Ectodermal cell (in vitro differentiated cells): Measurements from ENCODE around the gene GSE1.

Experiments
- H3K27ac ChIP-seq: 2 replicates; pipeline ENCODE4 v1.7.0; 2013; ENCODE audit warnings: mild to moderate bottlenecking, low read depth, low read length; ENCODE audit not compliant: insufficient read depth, poor library complexity, severe bottlenecking
- H3K27me3 ChIP-seq: 2 replicates; pipeline ENCODE4 v1.7.0; 2013; ENCODE audit warnings: mild to moderate bottlenecking, low read length; ENCODE audit not compliant: insufficient read depth, control insufficient read depth, poor library complexity, severe bottlenecking
- H3K36me3 ChIP-seq: one replicate; pipeline ENCODE4 v1.7.0; 2013; ENCODE audit warnings: low read length; ENCODE audit not compliant: control insufficient read depth, insufficient read depth
- H3K4me1 ChIP-seq: one replicate; pipeline ENCODE4 v1.7.0; 2013; ENCODE audit warnings: low read length; ENCODE audit not compliant: control insufficient read depth, insufficient read depth
- H3K4me3 ChIP-seq: 2 replicates; pipeline ENCODE4 v1.7.0; 2013; ENCODE audit warnings: low read depth, low read length, control low read depth; ENCODE audit not compliant: insufficient read depth
- H3K9me3 ChIP-seq: 2 replicates; pipeline ENCODE4 v1.7.0; 2013; ENCODE audit warnings: mild to moderate bottlenecking, low read length, moderate library complexity; ENCODE audit not compliant: control insufficient read depth
- WGBS, 2 experiments: methylation state at CpG; one replicate each; pipeline ENCODE4 v1.1.7; 2013; ENCODE audit warnings: missing lambda C conversion rate in 2 of 2; 5-methylcytosine and 5-hydroxymethylcytosine counted together

GSE1 gene

DNA sequence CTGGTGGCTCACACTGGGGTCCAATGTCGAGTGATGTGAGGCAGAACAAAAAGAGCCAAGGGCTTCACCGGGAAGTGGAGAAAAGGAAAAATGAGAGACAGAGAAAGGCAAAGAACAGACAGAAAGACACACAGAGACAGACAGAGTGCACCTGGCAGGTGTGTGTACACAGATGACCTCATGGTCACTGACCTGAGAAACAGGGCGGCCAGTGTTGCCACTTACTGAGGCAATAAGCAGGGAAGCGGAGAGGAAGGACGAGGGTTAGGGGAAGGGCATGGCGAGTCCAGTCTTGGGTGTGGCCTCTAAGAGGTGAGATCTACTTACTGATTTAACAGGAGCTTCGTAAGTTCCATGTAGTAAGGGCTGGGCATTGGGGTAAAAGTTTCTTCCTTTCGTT, 68.1 kb downstream of the GSE1 start:
- no peaks in the 10 kb centered on the region for H3K9me3 ChIP-seq
- H3K36me3 ChIP-seq: peaks cover 61% of the 10 kb centered on the region
- H3K4me1 ChIP-seq: peaks cover 3% of the 10 kb centered on the region
- no peaks in the 10 kb centered on the region for H3K27me3 ChIP-seq
- H3K4me3 ChIP-seq: no peak overlapping the region
- no peak overlapping the region for H3K27ac ChIP-seq
- 95 to 97% methylated on average over 8 of the region's 8 CpGs for WGBS, 2 experiments

DNA sequence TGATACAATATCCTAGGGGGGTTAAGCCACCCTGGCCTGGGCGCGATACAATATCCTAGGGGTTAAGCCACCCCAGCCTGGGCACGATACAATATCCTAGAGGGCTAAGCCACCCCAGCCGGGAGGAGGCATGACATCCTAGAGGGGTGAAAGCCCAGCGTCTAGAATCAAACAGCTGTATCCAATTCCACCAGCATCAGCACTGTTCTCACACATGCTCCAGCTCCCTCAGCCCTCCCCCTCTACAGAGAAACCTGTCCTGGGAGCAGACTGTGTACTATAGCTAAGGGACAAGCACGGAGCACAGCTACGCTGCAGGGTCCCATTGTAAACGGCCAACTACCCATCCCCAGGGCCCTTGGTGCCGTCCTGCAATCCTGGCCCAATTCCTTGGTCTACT, 69.4 kb downstream of the GSE1 start:
- Histone ChIP-seq H3K4me1 (peaks cover 3% of the 10 kb centered on the region), H3K27ac (no peak overlapping the region), H3K4me3 (no peak overlapping the region), H3K9me3 (no peaks in the 10 kb centered on the region), H3K36me3 (peaks cover 59% of the 10 kb centered on the region), H3K27me3 (no peaks in the 10 kb centered on the region)
- WGBS, 2 experiments: 81 to 84% methylated on average over 9 of the region's 9 CpGs

DNA sequence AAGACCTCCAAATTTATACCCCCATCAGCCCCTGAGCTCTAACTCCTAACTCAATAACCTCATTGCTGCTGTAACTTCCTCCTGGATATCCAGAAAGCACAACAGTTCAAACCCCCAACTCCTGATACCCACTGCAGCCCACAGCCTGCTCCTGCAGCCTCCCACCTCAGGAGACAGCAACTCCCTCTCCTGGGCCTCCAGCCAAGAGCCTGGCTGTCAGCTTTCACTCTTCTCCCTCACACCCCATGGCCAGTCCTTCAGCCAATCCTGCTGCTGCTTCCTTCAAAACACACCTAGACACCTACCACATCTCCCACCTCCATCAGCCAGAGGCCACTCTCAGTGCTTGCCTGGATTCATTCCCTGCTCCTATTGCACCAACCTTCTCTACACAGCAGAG, 70.2 kb downstream of the GSE1 start:
- peaks cover 3% of the 10 kb centered on the region for H3K4me1 ChIP-seq
- H3K4me3 ChIP-seq: no peak overlapping the region
- no peaks in the 10 kb centered on the region for H3K27me3 ChIP-seq
- peaks cover 51% of the 10 kb centered on the region for H3K36me3 ChIP-seq
- no peak overlapping the region for H3K27ac ChIP-seq
- no peaks in the 10 kb centered on the region for H3K9me3 ChIP-seq

DNA sequence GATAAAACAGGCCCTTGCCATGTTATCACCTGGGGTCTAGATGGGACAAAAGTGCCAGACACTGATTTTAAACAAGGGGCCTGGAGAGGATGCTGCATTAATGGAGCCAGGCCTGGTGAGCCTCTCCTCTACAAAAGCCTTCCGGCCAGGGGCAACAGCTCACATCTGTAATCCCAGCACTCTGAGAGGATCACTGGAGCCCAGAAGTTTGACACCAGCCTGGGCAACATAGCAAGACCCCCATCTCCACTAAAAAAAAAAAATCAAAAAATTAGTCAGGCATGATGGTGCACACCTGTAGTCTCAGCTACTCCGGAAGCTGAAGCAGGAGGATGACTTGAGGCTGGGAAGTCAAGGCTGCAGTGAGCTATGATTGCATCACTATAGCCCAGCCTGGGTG, 72.1 kb downstream of the GSE1 start:
- no peak overlapping the region for H3K27ac ChIP-seq
- WGBS, 2 experiments: 93 to 97% methylated on average over 2 of the region's 2 CpGs
- no peak overlapping the region for H3K4me3 ChIP-seq
- H3K9me3 ChIP-seq: no peaks in the 10 kb centered on the region
- H3K36me3 ChIP-seq: peaks cover 35% of the 10 kb centered on the region
- peaks cover 10% of the 10 kb centered on the region for H3K27me3 ChIP-seq
- H3K4me1 ChIP-seq: peaks cover 3% of the 10 kb centered on the region

DNA sequence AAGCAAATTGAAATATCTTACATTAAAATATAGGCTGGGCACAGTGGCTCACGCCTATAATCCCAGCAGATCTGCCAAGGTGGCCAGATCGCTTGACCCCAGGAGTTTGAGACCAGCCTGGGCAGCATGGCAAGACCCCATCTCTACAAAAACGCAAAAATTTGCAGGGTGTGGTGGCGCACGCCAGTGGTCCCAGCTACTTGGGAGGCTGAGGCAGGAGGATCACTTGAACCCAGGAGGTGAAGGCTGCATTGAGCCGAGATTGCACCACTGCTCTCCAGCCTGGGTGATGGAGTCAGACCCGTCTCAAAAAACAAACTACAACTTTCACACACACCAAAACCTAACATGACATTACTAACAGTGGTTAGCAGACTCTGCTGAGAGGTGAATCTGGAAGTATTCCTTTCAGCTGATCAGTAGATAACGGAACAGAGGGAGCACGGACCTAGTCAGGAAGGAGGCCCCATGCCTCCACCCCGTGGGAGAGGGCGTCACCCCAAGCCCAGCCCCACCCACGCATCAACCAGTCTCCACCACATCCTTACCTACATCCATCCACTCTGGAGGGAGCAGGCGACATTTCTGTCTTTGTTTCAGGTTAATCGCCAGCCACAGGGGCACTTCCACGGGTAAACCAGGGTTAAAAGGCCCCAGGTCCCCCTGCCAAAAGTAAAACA, 73.9 kb downstream of the GSE1 start:
- no peak overlapping the region for H3K27ac ChIP-seq
- H3K27me3 ChIP-seq: peaks cover 17% of the 10 kb centered on the region
- peak overlapping the region; percentile 83 for H3K4me3 ChIP-seq
- H3K4me1 ChIP-seq: peaks cover 3% of the 10 kb centered on the region
- peaks cover 20% of the 10 kb centered on the region for H3K36me3 ChIP-seq
- no peaks in the 10 kb centered on the region for H3K9me3 ChIP-seq
- 82 to 84% methylated on average over 15 of the region's 15 CpGs for WGBS, 2 experiments

DNA sequence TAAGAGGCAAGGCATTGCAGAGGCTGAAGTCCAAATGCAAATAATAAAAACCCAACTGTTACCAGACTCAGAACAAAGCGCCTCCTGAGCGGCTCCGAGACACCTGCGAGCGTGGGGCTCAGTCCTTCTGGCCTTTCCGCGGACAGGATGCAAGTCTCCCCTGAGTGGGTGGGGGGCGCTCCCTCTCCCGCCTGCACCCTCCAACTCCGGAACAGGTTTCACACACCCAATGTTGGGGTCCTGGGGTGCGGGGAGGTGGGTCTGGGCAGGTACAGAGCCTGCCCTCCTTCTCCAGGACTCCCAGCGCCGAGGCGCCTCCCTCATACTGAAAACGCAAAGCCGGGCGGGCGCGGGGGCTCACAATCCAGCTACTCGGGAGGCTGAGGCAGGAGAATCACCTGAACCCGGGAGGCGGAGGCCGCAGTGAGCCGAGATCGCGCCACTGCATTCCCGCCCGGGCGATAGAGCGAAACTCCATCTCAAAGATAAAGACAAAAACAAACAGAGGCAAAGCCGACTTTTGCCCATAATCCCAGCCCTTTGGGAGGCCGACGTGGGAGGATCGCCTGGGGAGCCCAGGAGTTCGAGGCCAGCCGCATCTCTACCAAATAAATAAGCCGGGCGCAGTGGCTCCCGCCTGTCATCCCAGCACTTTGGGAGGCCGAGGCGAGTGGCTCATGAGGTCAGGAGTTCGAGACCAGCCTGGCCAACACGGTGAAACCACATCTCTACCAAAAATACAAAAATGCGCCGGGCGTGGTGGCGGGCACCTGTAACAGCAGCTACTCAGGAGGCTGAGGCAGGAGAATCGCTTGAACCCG, 74.7 kb downstream of the GSE1 start:
- peaks cover 3% of the 10 kb centered on the region for H3K4me1 ChIP-seq
- H3K27ac ChIP-seq: no peak overlapping the region
- peak overlapping the region; percentile 83 for H3K4me3 ChIP-seq
- 80 to 83% methylated on average over 49 of the region's 49 CpGs for WGBS, 2 experiments
- no peaks in the 10 kb centered on the region for H3K9me3 ChIP-seq
- peaks cover 12% of the 10 kb centered on the region for H3K36me3 ChIP-seq
- H3K27me3 ChIP-seq: peaks cover 17% of the 10 kb centered on the region

DNA sequence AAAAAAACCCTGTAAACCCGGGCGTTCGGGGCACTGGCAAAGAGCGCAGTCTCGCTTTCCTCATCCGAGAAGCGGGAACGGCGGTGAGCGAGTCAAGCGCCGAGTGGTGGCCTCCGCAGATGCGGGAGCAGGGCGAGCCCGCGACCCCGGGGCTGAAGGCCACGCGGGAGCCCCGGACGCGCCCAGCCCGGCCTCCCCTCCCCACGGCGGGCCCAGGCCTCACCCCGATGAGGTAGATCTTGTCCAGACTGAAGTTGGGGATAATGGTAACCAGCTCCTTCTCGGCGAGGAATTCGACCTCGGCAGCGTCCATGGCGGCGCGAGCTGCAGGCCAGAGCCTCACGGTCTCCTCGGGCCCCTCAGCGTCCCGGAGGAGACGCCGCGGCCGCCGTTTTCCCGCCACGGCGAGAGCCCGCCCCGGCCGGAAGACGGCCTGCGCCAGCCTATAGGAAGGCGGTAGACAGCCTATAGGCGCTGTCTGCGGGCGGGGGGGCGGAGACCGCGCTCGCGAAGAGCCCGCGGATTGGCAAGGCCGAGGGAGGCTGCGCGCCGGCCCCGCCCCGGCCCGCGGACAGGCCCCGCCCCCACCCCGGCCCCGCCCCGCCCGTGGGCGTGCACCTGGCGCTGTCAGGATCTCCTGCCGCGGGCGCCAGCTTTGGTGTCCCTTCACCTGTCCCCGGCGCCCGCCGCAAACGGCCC, 75.6 kb downstream of the GSE1 start, which contains the start of gene GINS2:
Gene GINS2, minus strand, starts transcription at position 369 of the 699 bp plus-strand sequence. Its CDS starts 56 bp downstream, at position 313.
- Histone ChIP-seq H3K36me3 (peaks cover 9% of the 10 kb centered on the region), H3K27me3 (peaks cover 17% of the 10 kb centered on the region), H3K27ac (no peak within 1 kb of the TSS), H3K4me1 (no peaks in the 10 kb centered on the region), H3K9me3 (no peaks in the 10 kb centered on the region), H3K4me3 (peak within 1 kb of the TSS; percentile 83)
- WGBS, 2 experiments: 2% methylated on average over 86 of the region's 86 CpGs

DNA sequence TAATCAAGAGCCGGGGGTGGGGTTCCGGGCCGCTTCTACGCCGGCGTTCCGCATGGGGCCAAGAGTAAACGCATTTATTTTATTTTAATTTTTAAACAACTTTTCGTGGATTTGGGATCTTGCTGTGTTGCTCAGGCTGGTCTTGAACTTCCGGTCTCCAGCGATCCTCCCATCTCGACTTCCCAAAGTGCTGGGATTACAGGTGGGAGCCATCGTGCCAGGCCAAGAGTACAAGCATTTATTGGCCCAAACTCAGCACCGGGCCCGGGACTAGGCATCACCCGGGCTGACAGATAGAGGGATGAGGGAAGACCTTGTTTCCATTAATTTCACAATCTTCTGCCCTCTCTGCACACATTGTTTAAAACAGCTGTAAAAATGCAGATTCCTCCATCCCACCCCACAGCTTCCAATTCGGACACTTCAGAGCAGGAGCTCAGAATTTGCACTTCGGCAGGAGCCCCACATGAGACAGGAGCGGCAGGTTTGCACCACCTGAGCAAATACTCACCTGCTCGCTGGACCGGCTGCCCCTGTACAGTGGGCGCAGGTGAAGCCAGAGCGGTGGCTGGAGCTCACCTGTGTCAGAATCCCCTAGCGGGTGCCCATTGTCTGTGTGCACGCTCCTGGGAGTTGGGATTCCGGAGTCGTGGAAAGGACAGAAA, 76.3 kb downstream of the GSE1 start:
- WGBS, 2 experiments: 53% methylated on average over 27 of the region's 27 CpGs
- Histone ChIP-seq H3K36me3 (peaks cover 9% of the 10 kb centered on the region), H3K27me3 (peaks cover 17% of the 10 kb centered on the region), H3K27ac (no peak overlapping the region), H3K4me3 (peak overlapping the region; percentile 83), H3K4me1 (no peaks in the 10 kb centered on the region), H3K9me3 (no peaks in the 10 kb centered on the region)

DNA sequence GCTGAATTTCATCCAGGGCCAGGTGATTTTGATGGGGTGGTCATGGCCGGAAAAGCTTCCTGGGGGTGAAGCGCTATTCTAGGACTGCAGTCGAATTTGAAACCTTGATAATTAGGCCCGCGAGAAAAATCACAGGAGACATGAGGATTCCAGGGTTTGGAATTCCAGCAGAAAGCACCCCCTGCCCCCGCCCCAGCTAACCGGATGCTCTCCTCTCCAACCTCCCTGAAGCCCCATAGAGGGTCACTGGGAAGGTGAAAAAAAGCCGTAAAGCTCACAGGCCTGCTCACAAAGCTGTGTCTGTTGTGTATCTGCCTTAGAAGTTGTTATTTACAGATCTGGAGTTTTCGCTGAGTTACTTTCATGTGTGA, 76.8 kb downstream of the GSE1 start:
- WGBS, 2 experiments: 76 to 84% methylated on average over 9 of the region's 9 CpGs
- Histone ChIP-seq H3K27me3 (peaks cover 17% of the 10 kb centered on the region), H3K9me3 (no peaks in the 10 kb centered on the region), H3K27ac (no peak overlapping the region), H3K4me1 (no peaks in the 10 kb centered on the region), H3K4me3 (no peak overlapping the region), H3K36me3 (peaks cover 8% of the 10 kb centered on the region)
